Stimulated activated CD8-positive, alpha-beta memory T cell treated with anti-CD3 and anti-CD28 coated beads, Interleukin-15, amount 100 ng/mL, for 4 hours (primary cell): Measurements from ENCODE around the gene EXOC6.

Source experiments
- DNase-seq, 2 donors: peaks; one replicate each; pipeline ENCODE4 v3.0.0-alpha.2; 2020; ENCODE audit warnings: low read depth in 2 of 2

The EXOC6 gene

GRCh38 chr10:92832998-92833650 lies 15.2 kb upstream of the EXOC6 start:
- DNase-seq = no peak

DNA sequence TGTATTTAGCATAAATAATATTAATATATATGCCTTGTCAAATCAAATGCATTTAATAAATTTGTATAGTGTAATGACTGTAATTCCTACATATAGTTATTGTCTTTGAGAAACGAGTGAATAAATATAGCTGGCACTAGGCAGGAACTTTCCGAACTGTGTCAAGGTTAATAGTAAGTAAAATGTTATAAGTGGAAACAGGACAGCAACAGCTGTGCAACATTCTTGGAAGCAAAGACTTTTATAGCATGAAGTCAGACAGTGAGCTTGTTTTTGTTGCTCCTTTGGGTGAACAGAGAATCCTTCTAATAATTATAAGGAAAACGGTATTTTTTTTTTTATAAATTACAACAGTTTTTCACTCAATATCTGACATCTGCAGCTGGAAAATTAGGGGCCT lies 14.0 kb upstream of the EXOC6 start:
- DNase-seq = no peak

DNA sequence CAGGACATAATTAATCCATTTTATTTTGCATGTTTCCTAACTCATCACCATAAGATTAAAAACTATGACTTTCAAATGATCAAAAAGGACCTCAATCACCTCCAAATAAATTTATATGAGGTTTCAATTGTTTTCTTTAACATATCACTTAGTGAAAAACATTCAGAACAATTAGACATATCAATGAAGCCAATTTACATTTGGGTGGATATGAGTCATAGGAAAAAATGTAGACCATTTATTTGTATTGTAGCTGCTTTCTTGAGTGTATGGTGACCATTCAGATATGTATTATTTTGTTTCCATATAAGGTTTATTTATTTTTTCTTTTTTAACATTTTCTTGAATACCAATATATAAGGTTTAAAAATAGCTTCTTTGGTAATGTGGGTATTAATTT lies 13.3 kb upstream of the EXOC6 start:
- no peak for DNase-seq

GRCh38 chr10:92837456-92837855 lies 10.9 kb upstream of the EXOC6 start:
- no peak for DNase-seq

DNA sequence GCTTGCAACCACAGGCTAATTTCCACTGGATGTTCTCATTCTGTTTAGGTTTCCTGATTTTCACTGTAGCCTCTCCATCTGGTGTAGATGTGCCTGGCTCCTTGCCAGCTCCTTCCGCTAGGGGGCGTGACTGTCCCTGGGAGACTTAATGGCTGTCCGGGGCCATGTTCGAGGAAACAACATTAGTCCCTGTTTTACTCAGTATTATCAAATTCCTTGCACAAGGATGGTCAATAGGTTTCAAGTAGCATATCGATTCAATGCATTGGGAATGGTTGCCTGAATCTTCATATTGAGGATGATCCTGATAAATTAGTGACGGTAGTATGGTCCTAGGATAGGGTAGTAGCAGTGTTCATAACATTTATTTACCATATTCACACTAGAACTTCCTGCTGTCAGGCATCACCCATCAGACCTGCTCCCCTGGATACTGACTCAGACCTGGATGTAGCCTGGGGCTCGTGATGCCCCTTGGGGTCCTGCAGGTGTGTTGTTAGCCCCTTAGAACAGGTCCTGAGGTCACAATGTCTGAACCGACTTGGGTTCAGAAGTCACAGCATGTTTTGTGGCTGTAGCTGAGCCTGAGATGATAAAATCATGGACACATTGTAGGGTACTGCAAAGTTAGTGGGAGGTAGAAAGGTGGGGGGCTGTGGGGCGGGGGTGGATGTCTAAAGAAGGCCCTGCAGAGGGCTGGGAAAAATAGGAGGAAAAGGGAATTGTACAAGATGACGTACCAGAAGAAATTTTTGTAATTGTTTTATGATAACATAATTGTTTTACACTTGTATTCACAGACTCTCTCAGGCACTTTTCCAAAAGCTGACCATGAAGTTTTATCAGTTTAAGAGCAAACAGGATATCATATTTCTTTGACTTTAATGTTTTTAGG lies 8.9 kb upstream of the EXOC6 start:
- DNase-seq = no peak

- no peak for DNase-seq
Measured at GRCh38 chr10:92844746-92845145, 3.6 kb upstream of the EXOC6 start.

DNA sequence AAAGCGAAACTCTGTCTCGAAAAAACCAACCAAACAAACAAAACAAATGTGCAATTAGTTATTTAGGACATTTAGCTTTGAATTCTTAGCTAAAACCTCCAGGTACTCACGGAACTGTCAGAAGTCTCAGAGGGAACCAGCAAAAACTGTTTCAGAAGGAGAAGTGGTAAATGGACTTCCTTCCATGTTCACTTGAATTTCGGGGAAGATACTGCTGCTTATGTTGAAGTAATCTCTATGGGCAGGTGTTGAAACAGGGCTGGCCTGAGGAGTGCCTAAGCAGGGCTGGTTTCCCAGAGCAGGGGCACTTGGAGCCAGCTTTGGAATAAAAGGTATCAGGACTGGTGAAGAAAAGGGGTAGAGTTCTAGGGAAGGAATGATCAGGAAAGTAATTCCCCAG lies 2.4 kb upstream of the EXOC6 start:
- no peak for DNase-seq

GRCh38 chr10:92846344-92846743 lies 2.0 kb upstream of the EXOC6 start:
- DNase-seq = no peak

DNA sequence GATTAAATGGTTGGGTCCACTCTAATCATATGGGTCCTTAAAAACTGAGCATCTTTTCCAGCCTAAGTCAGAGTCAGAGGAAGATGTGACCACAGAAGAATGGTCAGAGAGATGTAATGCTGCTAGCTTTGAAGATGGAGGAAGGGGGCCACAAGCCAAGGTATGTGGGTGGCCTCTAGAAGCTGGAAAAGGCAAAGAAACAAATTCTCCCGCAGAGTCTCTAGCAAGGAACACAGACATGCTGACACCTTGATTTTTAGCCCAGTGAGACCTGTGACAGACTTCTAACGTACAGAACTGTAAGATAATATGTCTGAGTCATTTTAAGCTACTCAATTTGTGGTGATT lies 1.5 kb upstream of the EXOC6 start:
- no peak for DNase-seq

DNA sequence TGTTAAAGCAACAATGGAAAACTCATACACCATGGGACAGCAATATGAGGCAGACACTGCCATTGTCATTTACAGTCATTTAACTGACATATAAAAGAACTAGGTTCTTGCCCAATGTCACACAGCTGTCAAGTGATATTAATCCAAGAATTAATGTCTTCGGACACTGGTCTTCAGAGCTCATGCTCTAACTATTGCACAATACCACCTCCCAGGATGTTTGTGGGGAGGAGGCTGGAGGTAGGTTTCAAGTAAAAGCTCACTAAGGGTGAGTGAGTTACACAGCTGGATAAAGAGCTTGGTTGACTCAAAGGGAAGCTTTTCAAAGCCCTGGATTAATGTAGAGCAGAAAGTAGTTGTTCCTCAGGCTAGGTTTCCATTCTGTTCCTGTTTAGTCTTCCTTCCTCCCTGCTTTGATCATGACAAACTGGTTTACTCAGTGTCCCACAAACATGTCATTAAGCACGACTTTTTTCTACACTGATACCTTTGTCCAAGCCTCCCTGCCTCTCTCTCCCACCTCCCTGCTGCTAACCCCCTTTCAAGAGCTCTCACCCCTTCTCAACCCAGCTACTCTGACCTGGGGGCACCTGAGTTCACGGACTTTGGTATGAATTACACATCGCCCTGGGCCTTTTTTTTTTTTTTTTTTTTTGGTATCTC lies 987 bp upstream of the EXOC6 start:
- DNase-seq = no peak

DNA sequence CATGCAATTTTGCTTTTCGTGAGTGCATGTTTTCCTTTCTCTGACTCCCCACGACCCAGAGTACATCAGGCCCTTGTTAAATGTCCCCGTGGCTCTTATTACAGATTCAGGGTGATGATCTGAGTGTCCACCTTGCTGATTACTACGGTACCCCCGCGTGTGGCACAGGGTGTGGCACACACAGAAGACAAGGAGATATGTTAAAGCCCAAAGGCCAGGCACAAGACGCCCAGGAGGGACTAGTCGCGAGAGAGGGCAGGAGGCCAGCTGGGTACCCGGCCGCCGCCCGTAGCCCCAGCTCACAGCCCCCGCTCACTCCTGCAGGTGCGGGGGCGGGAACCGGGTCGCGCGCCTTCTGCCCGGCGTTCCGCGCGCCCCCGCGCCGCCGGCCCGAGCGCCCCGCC lies 281 bp upstream of the EXOC6 start:
- no peak for DNase-seq

DNA sequence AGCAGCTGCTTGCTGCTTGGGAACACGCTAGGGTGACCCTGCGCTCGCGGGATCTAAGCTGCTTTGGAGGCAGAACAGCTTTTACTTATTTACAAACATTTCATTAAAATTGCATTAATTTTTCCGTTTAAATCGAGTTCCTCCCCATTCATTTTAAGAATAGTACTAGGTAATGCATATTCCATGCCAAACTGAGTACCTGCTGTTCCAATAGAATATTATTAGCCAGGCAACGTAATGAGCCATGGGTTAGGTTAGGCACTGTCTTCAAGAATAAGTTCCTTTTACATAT lies 860 bp downstream of the EXOC6 start:
- no peak for DNase-seq

DNA sequence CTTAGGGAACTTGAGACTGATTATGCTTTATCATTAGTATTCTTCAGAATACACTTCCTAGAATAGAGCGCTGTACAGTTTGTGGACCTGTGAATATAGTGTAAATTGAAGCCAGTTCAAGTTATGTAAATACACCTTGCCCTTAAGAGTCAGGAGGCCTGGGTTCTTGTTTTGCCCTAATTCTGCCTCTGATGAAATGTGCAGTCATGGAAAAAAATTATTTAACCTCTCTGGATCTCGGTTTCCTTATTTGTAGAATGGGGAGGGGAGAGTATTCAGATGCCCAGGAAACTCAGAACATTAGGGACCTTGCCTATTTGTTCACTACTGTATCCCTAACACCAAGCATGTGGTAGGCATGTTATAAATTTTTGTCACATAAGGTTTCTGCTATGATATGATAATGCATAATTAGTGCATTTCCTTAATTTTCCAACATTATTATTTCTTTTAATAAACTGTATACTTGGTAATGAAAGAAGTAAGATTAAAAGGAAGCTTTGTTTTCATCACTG lies 1.3 kb downstream of the EXOC6 start:
- DNase-seq = no peak

DNA sequence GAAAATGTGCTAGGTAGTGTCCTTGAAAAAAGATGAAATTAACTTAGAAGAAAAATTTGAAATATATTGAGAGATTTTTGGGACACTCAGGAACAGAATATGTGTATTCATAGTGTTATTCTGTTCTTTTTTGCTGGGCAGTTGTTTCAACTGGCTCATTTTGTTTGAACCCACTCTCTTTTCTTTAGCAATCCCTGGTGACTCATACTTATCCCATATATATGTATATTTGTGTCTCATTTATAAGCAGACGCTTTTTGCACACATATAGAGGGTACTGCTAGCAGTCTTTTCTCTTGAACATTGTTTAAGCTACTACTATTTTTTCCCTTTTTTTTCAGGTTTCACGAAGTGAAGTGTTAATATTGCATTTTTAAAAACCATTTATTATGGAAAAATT lies 1.9 kb downstream of the EXOC6 start:
- DNase-seq = no peak

- DNase-seq = no peak
Measured at GRCh38 chr10:92851003-92851402, 2.7 kb downstream of the EXOC6 start.

DNA sequence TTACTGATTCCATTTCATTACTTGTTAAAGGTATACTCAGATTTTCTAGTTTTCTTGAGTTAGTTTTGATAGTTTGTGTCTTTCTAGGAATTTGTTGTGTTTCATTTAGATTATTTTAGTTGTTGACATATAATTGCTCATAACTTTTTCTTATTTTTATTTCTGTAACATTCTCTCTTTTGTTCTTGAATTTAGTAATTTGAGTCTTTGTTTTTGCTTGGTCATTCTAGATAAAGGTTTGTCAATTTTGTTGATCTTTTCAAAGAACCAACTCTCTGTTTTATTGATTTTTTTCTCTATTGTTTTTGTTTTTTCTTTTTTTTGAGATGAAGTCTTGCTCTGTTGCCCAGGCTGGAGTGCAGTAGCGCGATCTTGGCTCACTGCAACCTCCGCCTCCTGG lies 7.2 kb downstream of the EXOC6 start:
- DNase-seq = no peak

DNA sequence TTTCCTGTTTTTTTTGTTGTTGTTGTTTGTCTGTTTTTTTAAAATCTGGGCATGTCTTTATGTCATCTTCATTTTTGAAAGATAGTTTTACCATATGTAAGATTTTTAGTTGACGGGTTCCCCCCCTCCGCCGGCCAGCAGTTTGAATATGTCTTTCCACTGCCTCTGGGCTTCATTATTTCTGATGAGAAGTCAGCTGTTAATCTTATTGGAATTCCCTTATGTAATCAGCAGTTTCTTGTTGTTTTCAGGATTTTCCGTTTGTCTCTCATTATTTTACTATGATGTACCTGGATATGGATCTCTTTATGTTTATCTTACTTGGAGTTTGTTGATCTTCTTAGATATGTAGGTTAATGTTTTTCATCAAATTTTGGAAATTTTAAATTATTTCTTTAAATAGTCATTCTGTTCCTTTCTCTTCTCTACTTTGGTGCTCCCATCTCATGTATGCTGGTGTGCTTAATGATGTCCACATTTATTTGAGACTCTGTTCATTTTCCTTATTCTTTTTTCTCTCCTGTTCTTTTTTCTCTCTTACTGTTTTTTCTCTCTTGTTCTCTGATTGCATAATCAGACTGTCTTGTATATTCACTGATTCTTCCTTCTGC lies 9.7 kb downstream of the EXOC6 start:
- no peak for DNase-seq

DNA sequence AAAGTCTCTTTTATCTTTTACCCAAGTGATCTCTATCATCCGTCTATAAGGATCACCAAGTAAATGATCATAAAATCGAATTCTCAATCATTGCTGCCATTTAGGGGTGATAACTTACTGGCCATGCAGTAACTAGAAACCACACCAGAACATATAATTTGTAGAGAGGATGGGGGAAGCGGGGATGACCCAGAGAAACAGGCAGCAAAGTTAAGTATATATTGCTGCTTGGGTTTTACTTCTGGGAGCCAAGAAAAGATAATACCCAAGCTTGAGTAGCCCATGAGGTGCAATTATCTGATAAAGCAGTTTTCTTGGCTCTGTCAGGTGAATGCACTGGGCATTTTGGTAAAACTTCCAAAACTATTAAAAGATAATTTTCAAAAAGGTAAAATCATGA lies 18.9 kb downstream of the EXOC6 start:
- DNase-seq = no peak

DNA sequence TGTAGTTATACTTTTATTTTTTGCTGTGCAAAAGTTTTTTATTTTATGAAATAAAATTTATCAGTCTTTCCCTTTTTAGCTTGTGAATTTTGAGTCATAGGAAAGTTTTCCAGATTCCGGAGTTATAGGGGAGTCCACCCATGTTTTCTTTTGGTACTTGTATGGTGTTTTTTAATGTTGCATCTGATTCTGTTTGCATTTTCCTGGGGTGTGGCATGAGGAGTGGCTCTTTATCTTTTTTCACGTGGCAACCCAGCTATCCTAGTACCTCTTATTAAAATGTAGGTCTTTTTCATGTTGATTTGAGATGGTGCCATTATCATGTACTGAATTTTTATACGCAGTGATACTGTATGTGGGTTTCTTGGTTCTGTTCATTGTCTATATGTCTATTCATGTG lies 19.7 kb downstream of the EXOC6 start:
- DNase-seq = no peak

DNA sequence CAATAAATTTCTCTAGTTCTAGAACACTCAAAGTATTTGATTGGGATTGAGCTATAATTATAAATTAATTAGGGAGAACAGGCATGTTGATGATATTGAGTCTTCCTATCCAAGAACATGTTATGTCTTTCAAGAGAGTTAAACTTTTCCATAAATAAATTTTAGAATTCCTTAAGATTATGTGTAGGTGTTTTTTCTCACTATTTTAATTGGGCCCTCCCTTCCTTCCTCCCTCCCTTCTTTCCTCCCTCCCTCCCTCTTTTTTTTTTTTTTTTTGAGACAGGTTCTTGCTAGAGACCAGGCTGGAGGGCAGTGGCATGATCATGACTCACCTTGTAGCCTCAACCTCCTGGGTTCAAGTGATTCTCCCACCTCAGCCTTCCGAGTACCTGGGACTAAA lies 20.2 kb downstream of the EXOC6 start:
- no peak for DNase-seq

- no peak for DNase-seq
Measured at GRCh38 chr10:92873029-92873428, 24.7 kb downstream of the EXOC6 start.

GRCh38 chr10:92876509-92877036 lies 28.3 kb downstream of the EXOC6 start:
- no peak for DNase-seq
